ENCODE data around the gene GFRAL. TPM values are rescaled to one million over a fixed set of nuclear protein-coding genes. Genes with fewer than 3 reads are reported as not detected.
A peak's percentile ranks its signal among the peaks of the same experiment; 100 is the strongest.

GFRAL gene
- total and polyA plus RNA-seq, 12 donors, result not detected

- DNase-seq, result no peak
- 60 to 63% methylated on average over 3 of the region's 3 CpGs for WGBS, 2 donors
- H3K4me1 ChIP-seq, result peaks cover 0 to 8% (median 0%) of the 10 kb centered on the region in 9 donors
- peak in 3 of 8 donors; percentile 26 to 56 (median 52) for ATAC-seq
- H3K36me3 ChIP-seq, result no peaks in the 10 kb centered on the region
- H3K27ac ChIP-seq, result peak overlapping the region in 5 of 10 donors; percentile 23 to 49 (median 33)
- intact Hi-C loops (cut with DNase I), result loop anchor here in 9 of 10 donors (5.0 to 10.0 kb wide), 7 partner anchors 174 to 506 kb away; no protein-coding TSS in a partner anchor
- TF ChIP-seq, protein P1, sequence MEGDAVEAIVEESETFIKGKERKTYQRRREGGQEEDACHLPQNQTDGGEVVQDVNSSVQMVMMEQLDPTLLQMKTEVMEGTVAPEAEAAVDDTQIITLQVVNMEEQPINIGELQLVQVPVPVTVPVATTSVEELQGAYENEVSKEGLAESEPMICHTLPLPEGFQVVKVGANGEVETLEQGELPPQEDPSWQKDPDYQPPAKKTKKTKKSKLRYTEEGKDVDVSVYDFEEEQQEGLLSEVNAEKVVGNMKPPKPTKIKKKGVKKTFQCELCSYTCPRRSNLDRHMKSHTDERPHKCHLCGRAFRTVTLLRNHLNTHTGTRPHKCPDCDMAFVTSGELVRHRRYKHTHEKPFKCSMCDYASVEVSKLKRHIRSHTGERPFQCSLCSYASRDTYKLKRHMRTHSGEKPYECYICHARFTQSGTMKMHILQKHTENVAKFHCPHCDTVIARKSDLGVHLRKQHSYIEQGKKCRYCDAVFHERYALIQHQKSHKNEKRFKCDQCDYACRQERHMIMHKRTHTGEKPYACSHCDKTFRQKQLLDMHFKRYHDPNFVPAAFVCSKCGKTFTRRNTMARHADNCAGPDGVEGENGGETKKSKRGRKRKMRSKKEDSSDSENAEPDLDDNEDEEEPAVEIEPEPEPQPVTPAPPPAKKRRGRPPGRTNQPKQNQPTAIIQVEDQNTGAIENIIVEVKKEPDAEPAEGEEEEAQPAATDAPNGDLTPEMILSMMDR (IDR thresholded peaks at IDR 0.05), result peak in 3 of 9 donors; percentile 6 to 41 (median 29)
- H3K4me3 ChIP-seq, result no peak overlapping the region
- H3K9me3 ChIP-seq, result no peaks in the 10 kb centered on the region
- no peaks in the 10 kb centered on the region for H3K27me3 ChIP-seq
These were observed 122.0 kb downstream of the GFRAL start for GRCh38 chr6:55449225-55449624.

DNA sequence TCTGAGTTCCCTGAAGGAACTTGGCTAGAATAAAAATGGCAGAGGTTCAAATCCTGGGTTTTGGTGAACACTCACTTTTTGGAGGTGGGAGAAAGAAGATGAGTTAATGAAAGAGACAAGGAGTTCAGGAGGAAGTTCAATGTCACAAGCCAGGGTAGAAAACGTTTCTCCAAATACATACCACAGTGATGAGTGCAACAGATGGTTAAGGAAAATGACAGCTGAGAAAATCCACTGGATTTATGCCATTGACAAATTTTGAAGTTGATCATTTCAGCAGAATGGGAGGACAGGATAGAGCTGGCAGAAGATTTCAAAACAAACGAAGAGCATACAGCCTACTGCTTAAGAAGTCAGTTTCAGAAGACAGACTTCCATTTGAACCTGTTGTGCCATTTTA lies 122.7 kb downstream of the GFRAL start:
- peak in 6 of 8 donors; percentile 18 to 59 (median 45) for ATAC-seq
- Histone ChIP-seq H3K4me1 (peaks cover 0 to 8% (median 0%) of the 10 kb centered on the region in 9 donors), H3K27me3 (no peaks in the 10 kb centered on the region), H3K4me3 (no peak overlapping the region), H3K36me3 (no peaks in the 10 kb centered on the region), H3K9me3 (no peaks in the 10 kb centered on the region), H3K27ac (peak overlapping the region in 4 of 10 donors; percentile 13 to 49 (median 34))
- 40 to 47% methylated on average over 2 of the region's 2 CpGs for WGBS, 2 donors
- intact Hi-C loops (cut with DNase I), result loop anchor here in 2 of 10 donors (10.0 kb wide), 1 partner anchor 115 kb away; no protein-coding TSS in a partner anchor
- DNase-seq, result no peak
- TF ChIP-seq, protein P1 (IDR thresholded peaks at IDR 0.05), result no peak

Other genes starting within 250 kb of the GFRAL start
- gene HCRTR2, start 153.0 kb upstream of the GFRAL start, total RNA-seq, result under 1 TPM in 1 of 10 donors, not detected in 9; 0.14 TPM
- not detected for gene HCRTR2, start 153.0 kb upstream of the GFRAL start, polyA plus RNA-seq